Upper lobe of left lung (tissue), 6 donors: ENCODE data around the gene KCNJ1. TPM values are rescaled to one million over a fixed set of nuclear protein-coding genes. Genes with fewer than 3 reads are reported as not detected.

Experiments used
- ATAC-seq, 2 donors: fragments of 200-7000 bp; cut with Tn5 transposase; one replicate each; pipeline ENCODE4 v1.9.1; 2022; ENCODE audit warnings: mild to moderate bottlenecking in 2 of 2, moderate library complexity in 2 of 2; ENCODE audit not compliant: low FRiP score in 2 of 2
- DNase-seq, 2 donors: peaks; one replicate each; pipeline ENCODE4 v3.0.0-alpha.2; 2019 to 2020
- H3K27ac ChIP-seq, 4 donors: fragments of 200-600 bp; sonication (generic); one replicate each; pipeline ENCODE4 v1.5.1; 2016 to 2019
- H3K27me3 ChIP-seq, 4 donors: fragments of 200-600 bp; sonication (generic); one replicate each; pipeline ENCODE4 v1.5.1; 2017 to 2019
- H3K36me3 ChIP-seq, 4 donors: fragments of 200-600 bp; sonication (generic); one replicate each; pipeline ENCODE4 v1.5.1; 2016 to 2019
- H3K4me1 ChIP-seq, 4 donors: fragments of 200-600 bp; sonication (generic); one replicate each; pipeline ENCODE4 v1.5.1; 2018 to 2019
- H3K4me3 ChIP-seq, 4 donors: fragments of 200-600 bp; sonication (generic); one replicate each; pipeline ENCODE4 v1.5.1; 2017 to 2019; ENCODE audit warnings: mild to moderate bottlenecking in 2 of 4, moderate library complexity in 1 of 4
- H3K9me3 ChIP-seq, 4 donors: fragments of 200-600 bp; sonication (generic); one replicate each; pipeline ENCODE4 v1.5.1; 2018 to 2019
- EP300 ChIP-seq, 4 donors: sonication (generic); formaldehyde crosslinking; IDR thresholded peaks; one replicate each; pipeline ENCODE4 v1.5.1; 2017; ENCODE audit warnings: antibody characterized with exemption in 4 of 4, control low read depth in 2 of 4
- POLR2A ChIP-seq, 4 donors: fragments of 450-650 bp; IDR thresholded peaks; one replicate each; pipeline ENCODE4 v1.5.1; 2016 to 2017; ENCODE audit warnings: antibody characterized with exemption in 4 of 4, mild to moderate bottlenecking in 2 of 4
- POLR2AphosphoS5 ChIP-seq, 2 donors: sonication (generic); formaldehyde crosslinking; IDR thresholded peaks; one replicate each; pipeline ENCODE4 v1.5.1; 2017; ENCODE audit warnings: antibody characterized with exemption in 2 of 2
- WGBS, 2 donors: methylation state at CpG; one replicate each; pipeline ENCODE4 v1.1.5; 2017 to 2018; 5-methylcytosine and 5-hydroxymethylcytosine counted together
- total RNA-seq, 6 donors: library from RNA; depleted of rRNA in 4 of 6; stranded (reverse); fragments of >200 nt in 4 of 6; gene quantifications; one replicate each; pipeline versions ENCODE4 v1.1.0 to v1.2.1, GENCODE V29; 2016 to 2021
- TF ChIP-seq, protein P1 (sequence below), 6 experiments: fragments of 450-650 bp in 4 of 6; fragments of 200-600 bp in 2 of 6; sonication (generic) in 2 of 6; IDR thresholded peaks; one replicate each; pipeline ENCODE4 v1.5.1; 2016 to 2019; ENCODE audit warnings: antibody characterized with exemption in 6 of 6
- donor health status: DM: no; HTN: no; CAD: no; lungs with moderate emphysema.
- donor health status: DM: no; HTN: yes; CAD: no; lungs with severe emphysema.

Gene KCNJ1
- total RNA-seq, 6 donors from 2014 or later, result 0.15 to 0.59 (median 0.20) TPM; not detected in 3

DNA sequence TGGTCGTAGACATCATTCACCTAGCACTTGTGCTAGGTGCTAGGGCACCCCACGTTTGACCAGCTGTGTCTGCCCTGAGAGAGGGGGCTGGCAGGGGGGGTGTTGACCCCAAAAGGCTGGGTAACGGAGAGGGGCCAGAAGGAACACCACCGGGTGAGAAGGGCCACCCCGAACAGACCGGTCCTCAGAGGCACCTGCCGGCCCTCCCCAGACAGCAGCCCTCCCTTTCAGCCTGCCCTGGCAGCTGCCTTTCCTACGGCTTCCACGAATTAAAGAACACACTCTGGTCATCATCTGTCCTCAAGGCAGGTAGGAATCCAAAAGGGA is 23.1 kb upstream of the KCNJ1 start:
- peak overlapping the region in 3 of 4 donors; percentile 56 to 66 (median 58) for H3K4me3 ChIP-seq
- DNase-seq, result no peak
- H3K36me3 ChIP-seq, result no peaks in the 10 kb centered on the region
- H3K4me1 ChIP-seq, result peaks cover 15 to 46% (median 41%) of the 10 kb centered on the region in 4 donors
- no peak for ATAC-seq
- no peak overlapping the region for H3K27ac ChIP-seq
- H3K9me3 ChIP-seq, result no peaks in the 10 kb centered on the region
- no peak for TF ChIP-seq POLR2A (IDR thresholded peaks at IDR 0.05)
- no peak for TF ChIP-seq EP300 (IDR thresholded peaks at IDR 0.05)
- TF ChIP-seq, protein P1, sequence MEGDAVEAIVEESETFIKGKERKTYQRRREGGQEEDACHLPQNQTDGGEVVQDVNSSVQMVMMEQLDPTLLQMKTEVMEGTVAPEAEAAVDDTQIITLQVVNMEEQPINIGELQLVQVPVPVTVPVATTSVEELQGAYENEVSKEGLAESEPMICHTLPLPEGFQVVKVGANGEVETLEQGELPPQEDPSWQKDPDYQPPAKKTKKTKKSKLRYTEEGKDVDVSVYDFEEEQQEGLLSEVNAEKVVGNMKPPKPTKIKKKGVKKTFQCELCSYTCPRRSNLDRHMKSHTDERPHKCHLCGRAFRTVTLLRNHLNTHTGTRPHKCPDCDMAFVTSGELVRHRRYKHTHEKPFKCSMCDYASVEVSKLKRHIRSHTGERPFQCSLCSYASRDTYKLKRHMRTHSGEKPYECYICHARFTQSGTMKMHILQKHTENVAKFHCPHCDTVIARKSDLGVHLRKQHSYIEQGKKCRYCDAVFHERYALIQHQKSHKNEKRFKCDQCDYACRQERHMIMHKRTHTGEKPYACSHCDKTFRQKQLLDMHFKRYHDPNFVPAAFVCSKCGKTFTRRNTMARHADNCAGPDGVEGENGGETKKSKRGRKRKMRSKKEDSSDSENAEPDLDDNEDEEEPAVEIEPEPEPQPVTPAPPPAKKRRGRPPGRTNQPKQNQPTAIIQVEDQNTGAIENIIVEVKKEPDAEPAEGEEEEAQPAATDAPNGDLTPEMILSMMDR (IDR thresholded peaks at IDR 0.05), result no peak
- no peak for TF ChIP-seq POLR2AphosphoS5 (IDR thresholded peaks at IDR 0.05)
- peaks cover 0 to 11% (median 4%) of the 10 kb centered on the region in 4 donors for H3K27me3 ChIP-seq
- 24 to 36% methylated on average over 5 to 9 of the region's 9 CpGs for WGBS, 2 donors

DNA sequence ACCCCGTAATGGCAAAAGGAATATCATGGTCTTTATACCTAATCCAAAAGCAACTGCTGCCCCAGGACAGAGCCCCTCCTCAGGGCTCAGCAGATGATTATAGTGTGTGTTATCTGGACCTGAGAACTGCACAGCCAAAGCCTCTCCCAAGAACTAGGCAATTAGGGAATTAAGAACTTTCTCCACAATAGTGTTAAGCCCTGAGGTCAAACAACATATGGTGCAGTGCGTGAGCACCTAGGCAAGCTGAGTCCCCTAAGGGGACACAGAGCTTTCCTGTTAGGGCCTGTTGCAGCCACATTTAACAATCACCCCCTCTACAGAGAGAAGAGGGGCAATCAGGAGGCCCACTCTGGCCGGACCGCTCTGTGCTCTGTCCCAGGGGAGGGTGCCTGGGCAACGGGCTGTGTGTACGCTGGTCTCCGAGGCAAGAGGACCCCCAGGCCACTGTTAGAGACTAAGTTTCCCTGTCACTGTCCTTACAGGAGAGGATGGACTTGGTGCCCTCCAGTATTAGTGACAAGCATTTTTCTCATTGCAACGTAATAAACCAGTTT is 22.6 kb upstream of the KCNJ1 start:
- Histone ChIP-seq H3K4me3 (no peak overlapping the region), H3K4me1 (peaks cover 15 to 42% (median 39%) of the 10 kb centered on the region in 4 donors), H3K36me3 (no peaks in the 10 kb centered on the region), H3K9me3 (no peaks in the 10 kb centered on the region), H3K27ac (no peak overlapping the region), H3K27me3 (peaks cover 0 to 11% (median 4%) of the 10 kb centered on the region in 4 donors)
- TF ChIP-seq, protein P1 (IDR thresholded peaks at IDR 0.05), result no peak
- no peak for TF ChIP-seq EP300 (IDR thresholded peaks at IDR 0.05)
- TF ChIP-seq POLR2AphosphoS5 (IDR thresholded peaks at IDR 0.05), result no peak
- no peak for TF ChIP-seq POLR2A (IDR thresholded peaks at IDR 0.05)
- ATAC-seq (no peak), DNase-seq (no peak)
- WGBS, 2 donors, result 81 to 94% methylated on average over 7 to 8 of the region's 8 CpGs

DNA sequence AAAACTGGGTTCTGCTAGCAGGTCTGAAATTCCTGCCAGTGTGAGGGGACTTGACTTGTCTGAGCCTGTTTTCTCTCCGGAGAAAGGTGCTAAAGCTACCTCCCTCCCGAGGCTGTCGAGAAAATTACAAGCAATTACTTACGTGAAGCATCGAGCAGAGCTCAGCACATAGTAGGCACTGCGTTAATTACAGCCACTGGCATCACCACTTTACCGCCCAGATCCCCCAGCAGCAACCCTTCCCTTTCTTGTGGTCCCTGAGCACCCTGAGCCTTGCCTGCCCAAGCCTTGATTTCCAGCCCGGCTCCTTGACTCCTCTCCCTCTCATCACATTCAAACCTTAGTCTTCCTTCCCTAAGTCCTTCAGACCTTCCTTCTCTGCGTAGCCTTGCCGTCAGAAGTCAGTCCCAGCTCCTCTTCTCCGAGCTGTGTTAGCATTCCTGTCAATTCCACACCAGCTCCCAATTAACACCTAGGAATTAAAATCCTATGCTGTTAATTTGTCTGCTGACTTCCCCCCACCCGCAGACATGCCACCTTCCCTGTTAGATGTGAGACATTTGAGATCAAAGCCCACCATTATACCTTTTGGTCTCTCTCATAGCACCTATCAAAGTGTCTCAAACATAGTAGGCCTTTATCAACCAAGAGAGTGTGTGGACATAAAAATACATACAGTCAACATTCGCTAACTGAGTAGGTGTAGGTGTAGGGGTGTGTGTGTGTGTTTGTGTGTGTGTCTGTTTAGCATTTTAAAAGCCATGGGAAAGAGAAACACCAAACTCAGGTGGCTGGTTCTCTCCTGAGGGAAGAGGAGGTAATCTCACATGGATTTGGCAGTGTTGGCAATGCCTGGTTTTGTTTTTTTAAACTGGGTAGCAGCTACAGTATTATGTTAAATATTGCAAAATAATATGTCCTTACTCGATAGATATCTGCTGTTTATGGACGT is 21.2 kb upstream of the KCNJ1 start:
- peaks cover 0 to 11% (median 4%) of the 10 kb centered on the region in 4 donors for H3K27me3 ChIP-seq
- WGBS, 2 donors, result 79 to 85% methylated on average over 15 of the region's 15 CpGs
- TF ChIP-seq, protein P1 (IDR thresholded peaks at IDR 0.05), result no peak
- TF ChIP-seq EP300 (IDR thresholded peaks at IDR 0.05) (no peak), POLR2A (IDR thresholded peaks at IDR 0.05) (no peak), POLR2AphosphoS5 (IDR thresholded peaks at IDR 0.05) (no peak)
- H3K4me3 ChIP-seq, result no peak overlapping the region
- no peaks in the 10 kb centered on the region for H3K36me3 ChIP-seq
- H3K4me1 ChIP-seq, result peaks cover 15 to 32% (median 28%) of the 10 kb centered on the region in 4 donors
- no peak for ATAC-seq
- no peaks in the 10 kb centered on the region for H3K9me3 ChIP-seq
- no peak for DNase-seq
- no peak overlapping the region for H3K27ac ChIP-seq

DNA sequence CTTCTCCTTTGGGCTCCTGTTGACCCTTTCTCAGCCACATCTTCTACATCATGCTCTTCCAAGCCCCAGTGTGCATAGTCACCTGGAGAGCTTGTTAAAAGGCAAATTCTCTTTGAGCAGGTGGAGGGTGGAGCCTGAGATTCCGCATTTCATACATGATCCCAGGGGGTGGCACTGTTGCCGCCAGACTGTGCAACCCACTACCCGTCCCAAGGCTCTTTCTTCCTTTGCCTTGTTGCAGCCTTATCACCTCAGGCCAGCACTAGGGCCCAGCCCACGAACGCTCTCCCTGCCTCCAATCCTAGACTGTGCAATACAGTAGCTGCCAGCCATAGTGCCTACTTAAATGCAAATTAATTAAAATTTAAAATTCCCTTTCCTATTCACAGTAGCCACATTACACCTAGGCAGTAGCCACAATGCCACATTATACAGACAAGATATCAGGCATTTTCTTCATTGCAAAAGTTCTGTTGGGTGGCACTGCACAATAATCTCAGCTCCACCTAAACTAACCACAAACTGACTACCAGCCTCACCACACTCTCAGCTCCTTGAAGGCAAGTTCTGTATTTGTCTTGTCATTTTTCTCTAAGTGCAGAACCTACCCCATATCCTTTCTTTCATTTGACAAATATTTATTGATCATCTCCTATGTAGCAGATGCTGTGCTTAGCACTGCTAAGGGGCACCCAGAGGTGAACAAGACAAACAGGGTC is 19.5 kb upstream of the KCNJ1 start:
- Histone ChIP-seq H3K9me3 (no peaks in the 10 kb centered on the region), H3K4me3 (no peak overlapping the region), H3K27ac (no peak overlapping the region), H3K27me3 (peaks cover 0 to 11% (median 4%) of the 10 kb centered on the region in 4 donors), H3K36me3 (no peaks in the 10 kb centered on the region), H3K4me1 (peaks cover 12 to 15% (median 15%) of the 10 kb centered on the region in 4 donors)
- DNase-seq (peak in 1 of 2 donors; percentile 65), ATAC-seq (no peak)
- 43 to 47% methylated on average over 5 of the region's 5 CpGs for WGBS, 2 donors
- TF ChIP-seq, protein P1 (IDR thresholded peaks at IDR 0.05), result peak in 2 of 6 experiments; percentile 27 to 37
- no peak for TF ChIP-seq EP300 (IDR thresholded peaks at IDR 0.05)
